ENCODE measurements around the gene MEI1. TPM values are rescaled to one million over a fixed set of nuclear protein-coding genes. Genes with fewer than 3 reads are reported as not detected.
A peak's percentile ranks its signal among the peaks of the same experiment; 100 is the strongest.

MEI1 gene
- total RNA-seq, 2 experiments from 2014 or later = 48.1 to 48.4 TPM

DNA sequence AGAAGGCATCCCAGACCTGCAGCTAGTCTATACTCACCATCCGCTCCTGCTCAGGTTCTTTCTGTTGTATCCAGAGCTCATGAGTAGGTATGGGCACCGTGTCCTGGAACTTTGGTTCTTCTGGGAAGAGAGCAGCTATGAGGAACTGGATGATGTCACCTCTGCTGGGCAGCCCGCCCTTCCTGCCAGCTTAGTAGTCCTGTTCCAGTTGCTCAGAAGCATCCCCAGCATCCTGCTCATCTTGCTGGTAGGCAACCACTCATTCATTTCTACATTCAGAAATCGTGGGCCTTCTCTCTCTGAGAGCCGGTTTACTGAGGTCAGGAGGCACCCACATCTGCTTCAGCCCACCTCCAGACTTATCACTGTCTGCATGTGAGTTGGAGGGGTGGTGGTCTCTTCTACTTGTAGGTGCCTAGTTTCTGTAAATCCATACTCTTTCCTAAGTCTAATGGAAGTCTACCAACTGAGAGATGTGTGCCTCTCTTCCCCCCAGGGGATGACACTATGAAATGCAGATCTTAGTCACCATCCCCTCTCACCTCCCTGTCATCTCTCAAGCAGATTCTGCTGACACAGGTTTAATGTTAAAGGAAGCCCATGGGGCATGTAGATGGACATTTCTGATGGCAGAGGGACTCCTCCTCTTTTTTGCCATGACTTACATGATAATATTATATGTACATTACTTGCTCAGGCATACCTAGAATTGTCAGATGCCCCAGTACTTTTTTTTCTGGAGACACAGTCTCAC, 71.6 kb downstream of the MEI1 start:
- Mint-ChIP-seq H3K4me1 (ENCODE audit: low read depth) (no peaks in the 10 kb centered on the region), H3K36me3 (ENCODE audit: low read depth) (no peaks in the 10 kb centered on the region), H3K27me3 (ENCODE audit: low read depth) (peaks cover 5% of the 10 kb centered on the region), H3K9me3 (ENCODE audit: insufficient read depth) (no peaks in the 10 kb centered on the region), H3K4me3 (no peak overlapping the region), H3K27ac (no peak overlapping the region)
- no peak for ATAC-seq
- no peak for DNase-seq
- POLR2A ChIA-PET = interaction anchor here (1.4 kb wide), 1 partner anchor 11 kb away, joined by 8 read pairs; no protein-coding TSS in a partner anchor
- CTCF ChIA-PET = interaction anchor here (0.7 kb wide), 1 partner anchor 10 kb away, joined by 3 read pairs; no protein-coding TSS in a partner anchor

DNA sequence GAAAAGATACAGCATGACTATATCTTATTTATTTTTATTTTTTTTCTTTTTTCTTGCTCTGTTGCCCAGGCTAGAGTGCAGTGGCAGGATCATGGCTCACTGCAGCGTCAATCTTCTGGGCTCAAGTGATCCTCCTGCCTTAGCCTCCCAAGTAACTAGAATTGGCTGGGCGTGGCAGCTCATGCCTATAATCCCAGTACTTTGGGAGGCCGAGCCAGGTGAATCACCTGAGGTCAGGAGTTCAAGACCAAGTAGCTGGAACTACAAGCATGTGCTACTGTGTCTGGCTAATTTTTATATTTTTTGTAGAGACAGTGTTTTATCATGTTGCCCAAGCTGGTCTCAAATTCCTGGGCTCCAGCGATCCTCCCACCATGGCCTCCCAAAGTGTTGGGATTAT, 72.9 kb downstream of the MEI1 start:
- Mint-ChIP-seq H3K27ac (no peak overlapping the region), H3K27me3 (ENCODE audit: low read depth) (peaks cover 5% of the 10 kb centered on the region), H3K9me3 (ENCODE audit: insufficient read depth) (no peaks in the 10 kb centered on the region), H3K36me3 (ENCODE audit: low read depth) (no peaks in the 10 kb centered on the region), H3K4me3 (no peak overlapping the region), H3K4me1 (ENCODE audit: low read depth) (no peaks in the 10 kb centered on the region)
- CTCF ChIA-PET = interaction anchor here (1.1 to 1.5 kb wide), 3 partner anchors 10 to 75 kb away, joined by 4 to 5 read pairs (median 4); no protein-coding TSS in a partner anchor
- no peak for ATAC-seq
- POLR2A ChIA-PET = interaction anchor here (2.3 kb wide), 1 partner anchor 9 kb away, joined by 10 read pairs; no protein-coding TSS in a partner anchor
- no peak for DNase-seq

DNA sequence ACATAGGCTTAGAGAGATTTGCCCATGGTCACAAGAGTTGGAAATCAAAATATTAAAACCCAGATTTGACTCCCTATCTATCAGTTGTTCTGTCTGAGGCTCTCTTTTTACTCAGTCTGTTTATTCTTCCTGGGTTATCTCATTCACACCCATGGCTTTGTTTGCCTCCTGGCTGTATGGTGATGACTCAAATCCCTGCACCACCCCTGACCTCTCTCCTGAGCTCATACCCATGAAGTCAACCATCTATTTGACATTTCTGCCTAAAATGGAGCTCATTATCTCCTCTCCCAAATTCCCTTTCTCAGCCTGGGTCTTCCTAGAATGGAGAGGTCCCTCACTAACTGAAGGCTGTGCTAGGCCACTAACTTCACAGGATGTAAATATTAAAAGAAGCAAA, 73.3 kb downstream of the MEI1 start:
- Mint-ChIP-seq H3K27me3 (ENCODE audit: low read depth) (peaks cover 5% of the 10 kb centered on the region), H3K36me3 (ENCODE audit: low read depth) (no peaks in the 10 kb centered on the region), H3K4me1 (ENCODE audit: low read depth) (no peaks in the 10 kb centered on the region), H3K9me3 (ENCODE audit: insufficient read depth) (no peaks in the 10 kb centered on the region), H3K27ac (no peak overlapping the region), H3K4me3 (no peak overlapping the region)
- ChIA-PET POLR2A (interaction anchor here (0.9 to 2.3 kb wide), 2 partner anchors 9 to 27 kb away, joined by 3 to 10 read pairs; partner anchors contain the start of gene CCDC134), CTCF (interaction anchor here (1.1 to 1.5 kb wide), 3 partner anchors 10 to 75 kb away, joined by 4 to 5 read pairs (median 4); no protein-coding TSS in a partner anchor)
- ATAC-seq (no peak), DNase-seq (no peak)

DNA sequence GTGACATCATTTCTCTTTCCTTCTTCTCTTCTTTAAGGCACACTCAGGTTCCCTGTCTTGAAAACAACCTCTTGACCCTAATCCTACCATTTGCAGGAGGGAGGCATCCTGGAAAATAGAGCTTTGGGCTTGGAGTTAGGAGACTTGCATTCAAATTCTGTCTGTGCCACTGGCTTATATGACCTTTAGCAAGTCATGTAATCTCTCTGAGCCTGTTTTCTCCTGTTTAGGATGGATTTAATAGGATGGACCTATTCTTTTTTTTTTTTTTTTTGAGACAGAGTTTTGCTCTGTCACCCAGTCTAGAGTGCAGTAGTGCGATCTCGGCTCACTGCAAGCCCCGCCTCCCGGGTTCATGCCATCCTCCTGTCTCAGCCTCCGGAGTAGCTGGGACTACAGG, 76.0 kb downstream of the MEI1 start:
- POLR2A ChIA-PET = no interaction called here
- CTCF ChIA-PET = interaction anchor here (3.5 to 3.8 kb wide), 2 partner anchors 29 to 78 kb away, joined by 15 read pairs; no protein-coding TSS in a partner anchor
- Mint-ChIP-seq H3K36me3 (ENCODE audit: low read depth) (no peaks in the 10 kb centered on the region), H3K4me3 (no peak overlapping the region), H3K4me1 (ENCODE audit: low read depth) (peaks cover 15% of the 10 kb centered on the region), H3K9me3 (ENCODE audit: insufficient read depth) (no peaks in the 10 kb centered on the region), H3K27ac (no peak overlapping the region), H3K27me3 (ENCODE audit: low read depth) (peaks cover 1% of the 10 kb centered on the region)
- ATAC-seq (no peak), DNase-seq (no peak)

DNA sequence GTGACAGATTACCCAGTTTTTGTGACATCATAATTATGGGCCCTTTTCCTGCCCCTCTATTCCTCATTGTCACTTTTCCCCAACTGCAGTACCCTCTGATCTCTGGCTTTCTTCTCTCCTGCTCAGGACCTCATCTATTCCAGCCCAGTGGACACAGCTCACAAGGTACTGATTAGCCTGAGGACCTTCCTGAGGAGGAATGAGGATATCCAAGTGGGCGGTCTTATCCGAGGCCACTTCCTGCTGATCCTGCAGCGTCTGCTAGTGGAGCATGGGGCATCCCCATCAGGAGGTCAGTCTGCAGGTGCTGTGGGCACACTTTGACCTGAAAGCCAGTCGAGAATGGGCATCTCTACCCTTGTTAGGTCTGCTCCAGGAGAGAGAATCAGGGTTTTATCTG, 76.7 kb downstream of the MEI1 start:
- ATAC-seq (no peak), DNase-seq (no peak)
- Mint-ChIP-seq H3K4me3 (no peak overlapping the region), H3K9me3 (ENCODE audit: insufficient read depth) (no peaks in the 10 kb centered on the region), H3K27ac (no peak overlapping the region), H3K4me1 (ENCODE audit: low read depth) (peaks cover 19% of the 10 kb centered on the region), H3K36me3 (ENCODE audit: low read depth) (no peaks in the 10 kb centered on the region), H3K27me3 (ENCODE audit: low read depth) (peaks cover 1% of the 10 kb centered on the region)
- ChIA-PET POLR2A (no interaction called here), CTCF (interaction anchor here (3.5 to 3.8 kb wide), 2 partner anchors 30 to 79 kb away, joined by 15 read pairs; no protein-coding TSS in a partner anchor)

DNA sequence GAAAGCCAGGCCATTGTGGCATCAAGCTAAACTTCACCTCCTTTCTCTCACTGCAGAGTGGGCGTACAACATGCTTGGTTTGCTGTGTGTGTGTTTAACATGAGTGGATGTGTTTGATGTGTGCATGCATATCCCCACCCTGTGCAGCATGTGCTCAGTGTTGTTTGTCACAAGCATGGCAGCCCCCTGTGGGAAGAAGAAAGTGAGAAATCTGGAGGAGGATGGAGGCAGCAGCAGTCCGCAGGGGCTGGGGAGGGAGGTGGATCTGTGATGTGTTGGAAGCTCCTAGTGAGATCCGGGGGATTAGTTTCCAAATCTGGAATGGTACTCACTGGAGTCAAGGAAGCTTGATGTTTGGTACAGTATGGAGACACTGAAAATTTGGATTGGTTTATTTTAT, 77.1 kb downstream of the MEI1 start:
- Mint-ChIP-seq H3K9me3 (ENCODE audit: insufficient read depth) (no peaks in the 10 kb centered on the region), H3K4me1 (ENCODE audit: low read depth) (peaks cover 20% of the 10 kb centered on the region), H3K27ac (no peak overlapping the region), H3K4me3 (no peak overlapping the region), H3K36me3 (ENCODE audit: low read depth) (no peaks in the 10 kb centered on the region), H3K27me3 (ENCODE audit: low read depth) (peaks cover 1% of the 10 kb centered on the region)
- ChIA-PET CTCF (interaction anchor here (3.5 to 3.8 kb wide), 2 partner anchors 30 to 79 kb away, joined by 15 read pairs; no protein-coding TSS in a partner anchor), POLR2A (no interaction called here)
- DNase-seq (no peak), ATAC-seq (no peak)

DNA sequence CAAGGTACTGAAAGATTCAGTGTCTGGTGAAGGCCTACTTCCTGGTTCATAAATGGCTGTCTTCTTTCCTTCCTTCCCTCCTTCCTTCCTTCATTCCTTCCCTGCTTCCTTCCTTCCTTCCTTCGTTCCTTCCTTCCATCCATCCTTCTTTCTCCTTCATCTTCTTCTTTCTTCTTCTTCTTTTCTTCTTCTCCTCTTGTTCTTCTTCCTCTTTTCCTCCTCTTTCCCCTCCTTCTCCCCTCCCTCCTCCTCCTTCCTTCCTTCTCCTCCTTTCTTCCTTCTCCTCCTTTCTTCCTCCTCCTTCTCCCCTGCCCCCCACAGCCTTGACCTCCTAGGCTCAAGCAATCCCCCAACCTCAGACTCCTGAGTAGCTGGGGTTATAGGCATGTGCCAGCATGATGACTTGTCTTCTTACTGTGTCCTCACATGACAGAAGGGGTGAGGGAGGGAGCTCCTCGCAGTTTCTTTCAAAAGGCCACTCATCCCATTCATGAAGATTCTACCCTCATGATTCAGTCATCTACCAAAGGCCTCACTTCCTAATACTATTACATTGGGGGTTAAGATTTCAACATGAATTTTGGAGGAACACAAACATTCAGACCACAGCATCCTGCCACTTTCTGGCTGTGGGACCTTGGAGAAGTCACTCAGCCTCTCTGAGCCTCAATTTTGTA, 78.6 kb downstream of the MEI1 start:
- peaks cover 29% of the 10 kb centered on the region for H3K4me1 Mint-ChIP-seq (ENCODE audit: low read depth)
- H3K36me3 Mint-ChIP-seq (ENCODE audit: low read depth) = peaks cover 2% of the 10 kb centered on the region
- ATAC-seq = no peak
- ChIA-PET CTCF (interaction anchor here (3.5 kb wide), 1 partner anchor 80 kb away, joined by 15 read pairs; no protein-coding TSS in a partner anchor), POLR2A (interaction anchor here (0.6 kb wide), 1 partner anchor 110 kb away, joined by 6 read pairs; no protein-coding TSS in a partner anchor)
- H3K27ac Mint-ChIP-seq = no peak overlapping the region
- no peaks in the 10 kb centered on the region for H3K9me3 Mint-ChIP-seq (ENCODE audit: insufficient read depth)
- peaks cover 1% of the 10 kb centered on the region for H3K27me3 Mint-ChIP-seq (ENCODE audit: low read depth)
- H3K4me3 Mint-ChIP-seq = no peak overlapping the region
- DNase-seq = no peak

DNA sequence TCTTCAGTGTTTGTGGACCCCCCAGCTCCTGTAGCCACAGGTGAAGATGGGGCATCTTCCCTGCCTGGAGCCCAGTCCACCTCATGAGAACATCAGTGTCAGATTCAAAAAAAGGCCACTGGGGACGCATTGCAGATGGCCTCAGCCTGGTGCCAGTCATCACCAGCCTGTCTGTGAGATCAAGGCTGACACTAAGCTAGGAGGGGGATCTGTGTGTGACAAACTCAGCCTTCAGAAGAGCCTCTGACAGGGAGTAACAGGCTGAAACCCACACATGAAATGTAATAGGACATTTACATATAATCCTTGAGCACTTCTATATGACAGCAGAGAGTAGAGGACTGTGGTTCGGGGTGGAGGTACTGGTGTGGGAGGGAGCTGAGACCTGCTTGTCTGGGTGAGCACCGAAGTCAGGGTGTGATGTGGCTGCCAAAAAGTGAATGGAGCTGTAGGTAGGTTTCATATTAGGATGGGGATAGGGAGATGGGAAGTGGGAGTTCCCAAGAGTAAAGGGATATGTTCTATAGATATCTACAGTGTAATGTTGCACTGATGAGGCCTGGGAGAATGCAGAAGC, 80.7 kb downstream of the MEI1 start:
- Mint-ChIP-seq H3K4me3 (peak overlapping the region; percentile 1), H3K36me3 (ENCODE audit: low read depth) (peaks cover 10% of the 10 kb centered on the region), H3K27ac (peak overlapping the region; percentile 84), H3K9me3 (ENCODE audit: insufficient read depth) (no peaks in the 10 kb centered on the region), H3K4me1 (ENCODE audit: low read depth) (peaks cover 40% of the 10 kb centered on the region), H3K27me3 (ENCODE audit: low read depth) (no peaks in the 10 kb centered on the region)
- DNase-seq (no peak), ATAC-seq (no peak)
- ChIA-PET POLR2A (interaction anchor here (1.0 to 6.6 kb wide), 11 partner anchors 12 to 167 kb away, joined by 3 to 188 read pairs (median 6); partner anchors contain the start of genes CCDC134, CENPM, SNU13 and SREBF2), CTCF (interaction anchor here (0.7 to 4.8 kb wide), 14 partner anchors 9 to 358 kb away, joined by 3 to 50 read pairs (median 6); partner anchors contain the start of genes CCDC134, MEI1 and SREBF2)

DNA sequence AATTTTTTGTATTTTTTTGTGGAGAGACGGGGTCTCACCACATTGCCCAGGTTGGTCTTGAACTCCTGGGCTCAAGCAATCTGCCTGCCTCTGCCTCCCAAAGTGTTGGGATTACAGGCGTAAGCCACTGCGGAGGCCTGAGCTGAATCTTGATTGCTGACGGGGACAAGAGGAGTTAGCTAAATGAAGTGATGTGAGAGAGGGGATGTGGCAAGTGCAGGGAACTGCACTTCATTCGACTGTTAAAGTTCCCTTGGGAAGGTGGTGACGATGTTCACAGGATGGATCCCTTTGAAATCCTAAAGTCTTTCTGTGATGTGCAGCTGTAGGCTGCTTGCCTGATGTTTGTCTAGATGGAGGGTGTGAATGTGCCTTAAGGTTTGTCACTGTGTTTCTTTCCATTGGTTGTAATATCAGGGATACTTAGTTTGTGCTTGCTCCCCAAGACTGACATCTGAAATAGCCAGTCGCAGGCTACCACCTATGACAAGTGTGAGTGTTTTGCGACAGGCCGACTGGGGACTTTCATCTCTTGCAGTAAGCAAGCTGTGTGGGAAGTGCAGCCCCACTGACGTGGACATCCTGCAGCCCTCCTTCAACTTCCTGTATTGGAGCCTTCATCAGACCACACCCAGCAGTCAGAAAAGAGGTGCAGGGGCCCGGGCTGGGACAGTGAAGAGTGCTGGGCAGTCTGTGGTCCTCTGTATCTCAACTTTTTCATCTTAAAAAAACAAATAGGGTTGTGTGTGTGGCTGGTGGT, 81.6 kb downstream of the MEI1 start:
- peak overlapping the region; percentile 87 for H3K4me3 Mint-ChIP-seq
- H3K27me3 Mint-ChIP-seq (ENCODE audit: low read depth) = no peaks in the 10 kb centered on the region
- POLR2A ChIA-PET = interaction anchor here (0.5 to 6.6 kb wide), 33 partner anchors 8 to 1247 kb away, joined by 3 to 188 read pairs (median 4); partner anchors contain the start of genes CCDC134, CENPM, DESI1 and NAGA

DNA sequence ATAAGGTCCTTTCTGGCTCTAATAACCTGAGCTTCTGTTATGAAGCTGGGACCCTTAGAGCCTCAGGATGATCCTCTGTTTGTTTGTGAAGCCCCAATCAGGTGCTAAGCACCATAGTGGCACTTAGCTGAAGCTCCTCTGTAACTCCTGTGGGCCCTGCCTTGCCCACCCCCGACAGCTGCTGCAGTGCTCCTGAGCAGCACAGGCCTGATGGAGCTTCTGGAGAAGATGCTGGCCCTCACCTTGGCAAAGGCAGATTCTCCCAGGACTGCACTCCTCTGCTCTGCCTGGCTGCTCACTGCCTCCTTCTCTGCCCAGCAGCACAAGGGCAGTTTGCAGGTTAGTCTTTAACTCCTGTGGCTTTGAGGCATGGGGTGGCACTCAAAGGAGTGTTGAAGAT, 82.2 kb downstream of the MEI1 start:
- peaks cover 40% of the 10 kb centered on the region for H3K4me1 Mint-ChIP-seq (ENCODE audit: low read depth)
- ATAC-seq (peak; percentile 38), DNase-seq (no peak)
- no peaks in the 10 kb centered on the region for H3K27me3 Mint-ChIP-seq (ENCODE audit: low read depth)
- peak overlapping the region; percentile 99 for H3K27ac Mint-ChIP-seq
- H3K9me3 Mint-ChIP-seq (ENCODE audit: insufficient read depth) = no peaks in the 10 kb centered on the region
- H3K4me3 Mint-ChIP-seq = peak overlapping the region; percentile 87
- POLR2A ChIA-PET = interaction anchor here (0.6 to 6.6 kb wide), 30 partner anchors 9 to 1248 kb away, joined by 3 to 188 read pairs (median 4); partner anchors contain the start of genes CCDC134, CENPM, DESI1 and NAGA
- CTCF ChIA-PET = interaction anchor here (0.8 to 4.8 kb wide), 15 partner anchors 13 to 663 kb away, joined by 3 to 50 read pairs (median 5); partner anchors contain the start of genes CCDC134 and MEI1
- H3K36me3 Mint-ChIP-seq (ENCODE audit: low read depth) = peaks cover 15% of the 10 kb centered on the region

More for the DNA sequence above, 81.6 kb downstream of the MEI1 start:
- Mint-ChIP-seq H3K36me3 (ENCODE audit: low read depth) (peaks cover 10% of the 10 kb centered on the region), H3K4me1 (ENCODE audit: low read depth) (peaks cover 40% of the 10 kb centered on the region), H3K27ac (peak overlapping the region; percentile 99), H3K9me3 (ENCODE audit: insufficient read depth) (no peaks in the 10 kb centered on the region)
- ATAC-seq (peak; percentile 97), DNase-seq (peak; percentile 97)
- CTCF ChIA-PET = interaction anchor here (0.6 to 4.8 kb wide), 20 partner anchors 10 to 664 kb away, joined by 3 to 50 read pairs (median 4); partner anchors contain the start of genes CCDC134 and MEI1

Measured in activated CD8-positive, alpha-beta T cell treated with anti-CD3 and anti-CD28 coated beads, Interleukin-2, amount 10 ng/mL, durations not matched to agents 7 days and 5 days (primary cell).